ENCODE results near the gene ARL3.
"Not testable (repeated sequence)": the region's sequence is repeated elsewhere in the genome, so short reads cannot be mapped to it uniquely, and the experiment has no call there.

The ARL3 gene

GRCh38 chr10:102716900-102717565, 2.8 kb upstream of the ARL3 start:
- H3K9ac ChIP-seq (ENCODE audit: low read length); H3K36me3 ChIP-seq (ENCODE audit: control insufficient read depth, insufficient read depth, low read length); H3K9me3 ChIP-seq (ENCODE audit: control insufficient read depth, insufficient read depth, low read depth, low read length); H3K4me3 ChIP-seq (ENCODE audit: low read depth, low read length); H3K27me3 ChIP-seq (ENCODE audit: control insufficient read depth, insufficient read depth, low read length): not testable (repeated sequence)
- Histone ChIP-seq H3K27ac (ENCODE audit: low read depth, low read length) (0 out of 2 replicates have a peak overlapping the region, but pooled peaks have one; percentile 36), H3K4me1 (ENCODE audit: control insufficient read depth, insufficient read depth, low read length) (peaks cover 31% of the 10 kb centered on the region; the same call in 1 of the 2 replicates)

GRCh38 chr10:102715880-102716279, 1.7 kb upstream of the ARL3 start:
- Histone ChIP-seq H3K36me3 (ENCODE audit: control insufficient read depth, insufficient read depth, low read length) (peaks cover 6% of the 10 kb centered on the region; the same call in 1 of the 2 replicates), H3K4me1 (ENCODE audit: control insufficient read depth, insufficient read depth, low read length) (peaks cover 31% of the 10 kb centered on the region; the same call in 1 of the 2 replicates), H3K9me3 (ENCODE audit: control insufficient read depth, insufficient read depth, low read depth, low read length) (no peaks in the 10 kb centered on the region), H3K27me3 (ENCODE audit: control insufficient read depth, insufficient read depth, low read length) (no peaks in the 10 kb centered on the region), H3K4me3 (ENCODE audit: low read depth, low read length) (peak overlapping the region; percentile 96), H3K27ac (ENCODE audit: low read depth, low read length) (no peak overlapping the region), H3K9ac (ENCODE audit: low read length) (no peak overlapping the region)

- H3K27me3 ChIP-seq (ENCODE audit: control insufficient read depth, insufficient read depth, low read length): no peaks in the 10 kb centered on the region
- H3K4me1 ChIP-seq (ENCODE audit: control insufficient read depth, insufficient read depth, low read length): peaks cover 34% of the 10 kb centered on the region; the same call in 1 of the 2 replicates
- peak within 1 kb of the TSS; percentile 93 for H3K9ac ChIP-seq (ENCODE audit: low read length)
- H3K9me3 ChIP-seq (ENCODE audit: control insufficient read depth, insufficient read depth, low read depth, low read length): no peaks in the 10 kb centered on the region
- H3K36me3 ChIP-seq (ENCODE audit: control insufficient read depth, insufficient read depth, low read length): peaks cover 6% of the 10 kb centered on the region; the same call in 1 of the 2 replicates
- H3K4me3 ChIP-seq (ENCODE audit: low read depth, low read length): peak within 1 kb of the TSS; percentile 96
- H3K27ac ChIP-seq (ENCODE audit: low read depth, low read length): peak within 1 kb of the TSS; percentile 76; the same call in 1 of the 2 replicates
Observed at GRCh38 chr10:102714621-102715455, 641 bp upstream of the ARL3 start, which contains the start of gene SFXN2. Gene SFXN2, plus strand, starts transcription at chr10:102714636. Its CDS starts 12,001 bp downstream, at chr10:102726637.

GRCh38 chr10:102713539-102713813, 721 bp downstream of the ARL3 start:
- Histone ChIP-seq H3K27me3 (ENCODE audit: control insufficient read depth, insufficient read depth, low read length) (no peaks in the 10 kb centered on the region), H3K36me3 (ENCODE audit: control insufficient read depth, insufficient read depth, low read length) (peaks cover 6% of the 10 kb centered on the region; the same call in 1 of the 2 replicates), H3K9ac (ENCODE audit: low read length) (peak overlapping the region; percentile 80), H3K4me1 (ENCODE audit: control insufficient read depth, insufficient read depth, low read length) (peaks cover 32% of the 10 kb centered on the region; the same call in 1 of the 2 replicates), H3K9me3 (ENCODE audit: control insufficient read depth, insufficient read depth, low read depth, low read length) (no peaks in the 10 kb centered on the region), H3K4me3 (ENCODE audit: low read depth, low read length) (peak overlapping the region; percentile 82), H3K27ac (ENCODE audit: low read depth, low read length) (peak overlapping the region; percentile 32; the same call in 1 of the 2 replicates)

GRCh38 chr10:102712843-102713538, 1.2 kb downstream of the ARL3 start:
- Histone ChIP-seq H3K4me1 (ENCODE audit: control insufficient read depth, insufficient read depth, low read length) (peaks cover 27% of the 10 kb centered on the region; the same call in 1 of the 2 replicates), H3K27me3 (ENCODE audit: control insufficient read depth, insufficient read depth, low read length) (no peaks in the 10 kb centered on the region), H3K9ac (ENCODE audit: low read length) (peak overlapping the region; percentile 80), H3K27ac (ENCODE audit: low read depth, low read length) (peak overlapping the region; percentile 32; the same call in 1 of the 2 replicates), H3K36me3 (ENCODE audit: control insufficient read depth, insufficient read depth, low read length) (peaks cover 6% of the 10 kb centered on the region; the same call in 1 of the 2 replicates), H3K4me3 (ENCODE audit: low read depth, low read length) (peak overlapping the region; percentile 82), H3K9me3 (ENCODE audit: control insufficient read depth, insufficient read depth, low read depth, low read length) (no peaks in the 10 kb centered on the region)

- no peaks in the 10 kb centered on the region for H3K36me3 ChIP-seq (ENCODE audit: control insufficient read depth, insufficient read depth, low read length)
- no peak overlapping the region for H3K27ac ChIP-seq (ENCODE audit: low read depth, low read length)
- H3K4me3 ChIP-seq (ENCODE audit: low read depth, low read length): no peak overlapping the region
- peaks cover 18% of the 10 kb centered on the region; the same call in 1 of the 2 replicates for H3K4me1 ChIP-seq (ENCODE audit: control insufficient read depth, insufficient read depth, low read length)
- H3K27me3 ChIP-seq (ENCODE audit: control insufficient read depth, insufficient read depth, low read length): no peaks in the 10 kb centered on the region
- no peak overlapping the region for H3K9ac ChIP-seq (ENCODE audit: low read length)
- no peaks in the 10 kb centered on the region for H3K9me3 ChIP-seq (ENCODE audit: control insufficient read depth, insufficient read depth, low read depth, low read length)
Observed at GRCh38 chr10:102712089-102712488, 2.1 kb downstream of the ARL3 start.

- Histone ChIP-seq H3K4me1 (ENCODE audit: control insufficient read depth, insufficient read depth, low read length) (peaks cover 11% of the 10 kb centered on the region; the same call in 1 of the 2 replicates), H3K4me3 (ENCODE audit: low read depth, low read length) (no peak overlapping the region), H3K9me3 (ENCODE audit: control insufficient read depth, insufficient read depth, low read depth, low read length) (no peaks in the 10 kb centered on the region), H3K27ac (ENCODE audit: low read depth, low read length) (no peak overlapping the region), H3K36me3 (ENCODE audit: control insufficient read depth, insufficient read depth, low read length) (no peaks in the 10 kb centered on the region), H3K27me3 (ENCODE audit: control insufficient read depth, insufficient read depth, low read length) (no peaks in the 10 kb centered on the region), H3K9ac (ENCODE audit: low read length) (no peak overlapping the region)
Observed at GRCh38 chr10:102710609-102711008, 3.6 kb downstream of the ARL3 start.

- Histone ChIP-seq H3K4me1 (ENCODE audit: control insufficient read depth, insufficient read depth, low read length) (no peaks in the 10 kb centered on the region; the same call in 1 of the 2 replicates), H3K9ac (ENCODE audit: low read length) (no peak overlapping the region), H3K27ac (ENCODE audit: low read depth, low read length) (no peak overlapping the region), H3K4me3 (ENCODE audit: low read depth, low read length) (no peak overlapping the region), H3K9me3 (ENCODE audit: control insufficient read depth, insufficient read depth, low read depth, low read length) (no peaks in the 10 kb centered on the region), H3K27me3 (ENCODE audit: control insufficient read depth, insufficient read depth, low read length) (no peaks in the 10 kb centered on the region), H3K36me3 (ENCODE audit: control insufficient read depth, insufficient read depth, low read length) (peaks cover 3% of the 10 kb centered on the region; the same call in 1 of the 2 replicates)
Observed at GRCh38 chr10:102705531-102705930, 8.7 kb downstream of the ARL3 start.

GRCh38 chr10:102704915-102705314, 9.3 kb downstream of the ARL3 start:
- Histone ChIP-seq H3K36me3 (ENCODE audit: control insufficient read depth, insufficient read depth, low read length) (peaks cover 3% of the 10 kb centered on the region; the same call in 1 of the 2 replicates), H3K27me3 (ENCODE audit: control insufficient read depth, insufficient read depth, low read length) (no peaks in the 10 kb centered on the region), H3K27ac (ENCODE audit: low read depth, low read length) (no peak overlapping the region), H3K9me3 (ENCODE audit: control insufficient read depth, insufficient read depth, low read depth, low read length) (no peaks in the 10 kb centered on the region), H3K4me1 (ENCODE audit: control insufficient read depth, insufficient read depth, low read length) (no peaks in the 10 kb centered on the region), H3K4me3 (ENCODE audit: low read depth, low read length) (no peak overlapping the region), H3K9ac (ENCODE audit: low read length) (no peak overlapping the region)

GRCh38 chr10:102702742-102703141, 11.5 kb downstream of the ARL3 start:
- Histone ChIP-seq H3K4me3 (ENCODE audit: low read depth, low read length) (no peak overlapping the region), H3K9ac (ENCODE audit: low read length) (no peak overlapping the region), H3K9me3 (ENCODE audit: control insufficient read depth, insufficient read depth, low read depth, low read length) (no peaks in the 10 kb centered on the region), H3K27ac (ENCODE audit: low read depth, low read length) (no peak overlapping the region), H3K27me3 (ENCODE audit: control insufficient read depth, insufficient read depth, low read length) (no peaks in the 10 kb centered on the region), H3K4me1 (ENCODE audit: control insufficient read depth, insufficient read depth, low read length) (no peaks in the 10 kb centered on the region), H3K36me3 (ENCODE audit: control insufficient read depth, insufficient read depth, low read length) (peaks cover 22% of the 10 kb centered on the region)

All from HUES6 (cell line).